Muscle layer of colon (tissue), 2 donors: Measurements from ENCODE around the gene YBX1.
"Not testable (repeated sequence)": the region's sequence is repeated elsewhere in the genome, so short reads cannot be mapped to it uniquely, and the experiment has no call there.

Experiments
- H3K27ac ChIP-seq: one replicate; pipeline ENCODE4 v1.7.0; 2013; ENCODE audit warnings: low read depth, mild to moderate bottlenecking, low read length, moderate library complexity
- H3K27me3 ChIP-seq, 2 donors: one replicate each; pipeline ENCODE4 v1.7.0; 2013; ENCODE audit warnings: low read length in 2 of 2, mild to moderate bottlenecking in 2 of 2; ENCODE audit not compliant: insufficient read depth in 2 of 2, control insufficient read depth in 1 of 2
- H3K36me3 ChIP-seq: one replicate; pipeline ENCODE4 v1.7.0; 2013; ENCODE audit warnings: mild to moderate bottlenecking, low read length; ENCODE audit not compliant: insufficient read depth
- H3K4me1 ChIP-seq: one replicate; pipeline ENCODE4 v1.7.0; 2013; ENCODE audit warnings: mild to moderate bottlenecking, low read length; ENCODE audit not compliant: insufficient read depth
- H3K4me3 ChIP-seq, 2 donors: one replicate each; pipeline ENCODE4 v1.7.0; 2013; ENCODE audit warnings: low read length in 2 of 2, low read depth in 1 of 2, mild to moderate bottlenecking in 1 of 2, moderate library complexity in 1 of 2
- H3K9ac ChIP-seq: one replicate; pipeline ENCODE4 v1.7.0; 2013; ENCODE audit warnings: low read length
- H3K9me3 ChIP-seq: one replicate; pipeline ENCODE4 v1.7.0; 2013; ENCODE audit warnings: mild to moderate bottlenecking, low read length
- donor health status: abdominal sarcoma.
- donor health status: Adenocarcinoma of cecum.

YBX1 gene

GRCh38 chr1:42723511-42723910 is 41.3 kb downstream of the YBX1 start:
- no peaks in the 10 kb centered on the region for H3K36me3 ChIP-seq
- H3K27ac ChIP-seq, result no peak overlapping the region
- no peaks in the 10 kb centered on the region for H3K9me3 ChIP-seq
- no peak overlapping the region for H3K9ac ChIP-seq
- no peak overlapping the region for H3K4me3 ChIP-seq
- H3K4me1 ChIP-seq, result no peaks in the 10 kb centered on the region
- no peaks in the 10 kb centered on the region for H3K27me3 ChIP-seq

- H3K27me3 ChIP-seq, result not testable (repeated sequence)
Measured at GRCh38 chr1:42725820-42726219, 43.6 kb downstream of the YBX1 start.

GRCh38 chr1:42730002-42730401 is 47.8 kb downstream of the YBX1 start:
- no peaks in the 10 kb centered on the region for H3K9me3 ChIP-seq
- H3K27ac ChIP-seq, result no peak overlapping the region
- H3K27me3 ChIP-seq, result no peaks in the 10 kb centered on the region
- no peaks in the 10 kb centered on the region for H3K4me1 ChIP-seq
- no peak overlapping the region for H3K9ac ChIP-seq
- H3K4me3 ChIP-seq, result no peak overlapping the region
- H3K36me3 ChIP-seq, result no peaks in the 10 kb centered on the region

More at GRCh38 chr1:42725820-42726219, 43.6 kb downstream of the YBX1 start:
- not testable (repeated sequence) for H3K27ac ChIP-seq, H3K4me3 ChIP-seq, H3K4me1 ChIP-seq, H3K9me3 ChIP-seq, H3K9ac ChIP-seq, H3K36me3 ChIP-seq

- no peak overlapping the region for H3K9ac ChIP-seq
- no peaks in the 10 kb centered on the region for H3K27me3 ChIP-seq
- no peak overlapping the region for H3K27ac ChIP-seq
- no peaks in the 10 kb centered on the region for H3K36me3 ChIP-seq
- H3K4me1 ChIP-seq, result no peaks in the 10 kb centered on the region
- no peaks in the 10 kb centered on the region for H3K9me3 ChIP-seq
- H3K4me3 ChIP-seq, result no peak overlapping the region
Measured at GRCh38 chr1:42730988-42731387, 48.8 kb downstream of the YBX1 start.

GRCh38 chr1:42731585-42731984 is 49.4 kb downstream of the YBX1 start:
- Histone ChIP-seq H3K4me3 (no peak overlapping the region), H3K9me3 (no peaks in the 10 kb centered on the region), H3K36me3 (no peaks in the 10 kb centered on the region), H3K27me3 (no peaks in the 10 kb centered on the region), H3K27ac (no peak overlapping the region), H3K4me1 (no peaks in the 10 kb centered on the region), H3K9ac (no peak overlapping the region)

- no peak overlapping the region for H3K9ac ChIP-seq
- H3K36me3 ChIP-seq, result no peaks in the 10 kb centered on the region
- no peak overlapping the region for H3K27ac ChIP-seq
- H3K27me3 ChIP-seq, result no peaks in the 10 kb centered on the region
- no peaks in the 10 kb centered on the region for H3K4me1 ChIP-seq
- H3K4me3 ChIP-seq, result no peak overlapping the region
- H3K9me3 ChIP-seq, result no peaks in the 10 kb centered on the region
Measured at GRCh38 chr1:42732126-42732680, 50.0 kb downstream of the YBX1 start.

- Histone ChIP-seq H3K4me3 (no peak overlapping the region), H3K27ac (no peak overlapping the region), H3K36me3 (no peaks in the 10 kb centered on the region), H3K9ac (no peak overlapping the region), H3K4me1 (no peaks in the 10 kb centered on the region), H3K27me3 (no peaks in the 10 kb centered on the region), H3K9me3 (no peaks in the 10 kb centered on the region)
Measured at GRCh38 chr1:42733415-42734200, 51.4 kb downstream of the YBX1 start.

GRCh38 chr1:42734201-42735035 is 52.2 kb downstream of the YBX1 start:
- Histone ChIP-seq H3K9me3 (no peaks in the 10 kb centered on the region), H3K4me3 (no peak overlapping the region), H3K27ac (no peak overlapping the region), H3K36me3 (no peaks in the 10 kb centered on the region), H3K27me3 (no peaks in the 10 kb centered on the region), H3K9ac (no peak overlapping the region), H3K4me1 (no peaks in the 10 kb centered on the region)

- no peaks in the 10 kb centered on the region for H3K36me3 ChIP-seq
- H3K4me1 ChIP-seq, result no peaks in the 10 kb centered on the region
- H3K27ac ChIP-seq, result no peak overlapping the region
- H3K4me3 ChIP-seq, result no peak overlapping the region
- no peak overlapping the region for H3K9ac ChIP-seq
- H3K27me3 ChIP-seq, result no peaks in the 10 kb centered on the region
- H3K9me3 ChIP-seq, result no peaks in the 10 kb centered on the region
Measured at GRCh38 chr1:42735056-42735455, 52.8 kb downstream of the YBX1 start.

- Histone ChIP-seq H3K27ac (no peak overlapping the region), H3K9me3 (no peaks in the 10 kb centered on the region)
Measured at GRCh38 chr1:42735477-42736105, 53.4 kb downstream of the YBX1 start.

GRCh38 chr1:42736152-42736551 is 53.9 kb downstream of the YBX1 start:
- no peaks in the 10 kb centered on the region for H3K9me3 ChIP-seq
- H3K27me3 ChIP-seq, result no peaks in the 10 kb centered on the region
- H3K9ac ChIP-seq, result no peak overlapping the region
- H3K27ac ChIP-seq, result no peak overlapping the region
- no peaks in the 10 kb centered on the region for H3K4me1 ChIP-seq
- H3K4me3 ChIP-seq, result no peak overlapping the region
- no peaks in the 10 kb centered on the region for H3K36me3 ChIP-seq

More at GRCh38 chr1:42735477-42736105, 53.4 kb downstream of the YBX1 start:
- no peaks in the 10 kb centered on the region for H3K36me3 ChIP-seq
- H3K4me1 ChIP-seq, result no peaks in the 10 kb centered on the region
- H3K4me3 ChIP-seq, result no peak overlapping the region
- H3K27me3 ChIP-seq, result no peaks in the 10 kb centered on the region
- no peak overlapping the region for H3K9ac ChIP-seq
